ES-I3 (cell line): ENCODE data around the gene TRPM2.

Experiments used
- H3K36me3 ChIP-seq: 2 replicates; pipeline ENCODE4 v1.6.1; 2013; ENCODE audit warnings: mild to moderate bottlenecking, low read length, control low read depth, moderate library complexity; ENCODE audit not compliant: insufficient read depth
- H3K4me1 ChIP-seq: 2 replicates; pipeline ENCODE4 v1.6.1; 2013; ENCODE audit warnings: mild to moderate bottlenecking, control low read depth, low read length; ENCODE audit not compliant: insufficient read depth
- H3K9ac ChIP-seq: 2 replicates; pipeline ENCODE4 v1.6.1; 2013; ENCODE audit warnings: low read depth, mild to moderate bottlenecking, low read length, moderate library complexity
- H3K9me3 ChIP-seq: 2 replicates; pipeline ENCODE4 v1.6.1; 2013; ENCODE audit warnings: mild to moderate bottlenecking, low read length, moderate library complexity; ENCODE audit not compliant: control insufficient read depth, insufficient read depth

Gene TRPM2

GRCh38 chr21:44461464-44462001 is 108.1 kb downstream of the TRPM2 start:
- no peaks in the 10 kb centered on the region for H3K36me3 ChIP-seq
- no peaks in the 10 kb centered on the region for H3K4me1 ChIP-seq
- no peak overlapping the region for H3K9ac ChIP-seq
- no peaks in the 10 kb centered on the region for H3K9me3 ChIP-seq

GRCh38 chr21:44462086-44462833 is 108.8 kb downstream of the TRPM2 start:
- H3K9me3 ChIP-seq, result no peaks in the 10 kb centered on the region
- H3K36me3 ChIP-seq, result no peaks in the 10 kb centered on the region
- H3K9ac ChIP-seq, result no peak overlapping the region
- H3K4me1 ChIP-seq, result no peaks in the 10 kb centered on the region

- Histone ChIP-seq H3K36me3 (no peaks in the 10 kb centered on the region), H3K9ac (no peak overlapping the region), H3K9me3 (no peaks in the 10 kb centered on the region), H3K4me1 (no peaks in the 10 kb centered on the region)
Observed at GRCh38 chr21:44462834-44463200, 109.4 kb downstream of the TRPM2 start.

- H3K4me1 ChIP-seq, result no peaks in the 10 kb centered on the region
- H3K9me3 ChIP-seq, result no peaks in the 10 kb centered on the region
- no peak overlapping the region for H3K9ac ChIP-seq
- no peaks in the 10 kb centered on the region for H3K36me3 ChIP-seq
Observed at GRCh38 chr21:44463724-44464123, 110.3 kb downstream of the TRPM2 start.

- Histone ChIP-seq H3K4me1 (no peaks in the 10 kb centered on the region), H3K9me3 (no peaks in the 10 kb centered on the region), H3K36me3 (no peaks in the 10 kb centered on the region), H3K9ac (no peak overlapping the region)
Observed at GRCh38 chr21:44464351-44464750, 110.9 kb downstream of the TRPM2 start.

- no peaks in the 10 kb centered on the region for H3K4me1 ChIP-seq
- H3K9me3 ChIP-seq, result no peaks in the 10 kb centered on the region
- H3K36me3 ChIP-seq, result no peaks in the 10 kb centered on the region
- no peak overlapping the region for H3K9ac ChIP-seq
Observed at GRCh38 chr21:44466351-44466954, 113.0 kb downstream of the TRPM2 start.

- Histone ChIP-seq H3K9ac (no peak overlapping the region), H3K4me1 (no peaks in the 10 kb centered on the region), H3K9me3 (no peaks in the 10 kb centered on the region), H3K36me3 (no peaks in the 10 kb centered on the region)
Observed at GRCh38 chr21:44466996-44467858, 113.8 kb downstream of the TRPM2 start.

GRCh38 chr21:44467859-44468195 is 114.4 kb downstream of the TRPM2 start:
- H3K9ac ChIP-seq, result no peak overlapping the region
- H3K9me3 ChIP-seq, result no peaks in the 10 kb centered on the region
- no peaks in the 10 kb centered on the region for H3K4me1 ChIP-seq
- H3K36me3 ChIP-seq, result no peaks in the 10 kb centered on the region

GRCh38 chr21:44471341-44471740 is 117.9 kb downstream of the TRPM2 start:
- Histone ChIP-seq H3K36me3 (no peaks in the 10 kb centered on the region), H3K9me3 (no peaks in the 10 kb centered on the region), H3K9ac (no peak overlapping the region), H3K4me1 (no peaks in the 10 kb centered on the region)

GRCh38 chr21:44471996-44472395 is 118.6 kb downstream of the TRPM2 start:
- H3K9me3 ChIP-seq, result no peaks in the 10 kb centered on the region
- H3K9ac ChIP-seq, result no peak overlapping the region
- H3K36me3 ChIP-seq, result no peaks in the 10 kb centered on the region
- no peaks in the 10 kb centered on the region for H3K4me1 ChIP-seq

- Histone ChIP-seq H3K9me3 (no peaks in the 10 kb centered on the region), H3K4me1 (no peaks in the 10 kb centered on the region)
Observed at GRCh38 chr21:44473915-44474555, 120.6 kb downstream of the TRPM2 start.

GRCh38 chr21:44475266-44475845 is 121.9 kb downstream of the TRPM2 start:
- Histone ChIP-seq H3K4me1 (no peaks in the 10 kb centered on the region), H3K9me3 (no peaks in the 10 kb centered on the region), H3K9ac (no peak overlapping the region), H3K36me3 (no peaks in the 10 kb centered on the region)

More at GRCh38 chr21:44473915-44474555, 120.6 kb downstream of the TRPM2 start:
- Histone ChIP-seq H3K9ac (no peak overlapping the region), H3K36me3 (no peaks in the 10 kb centered on the region)

- H3K4me1 ChIP-seq, result no peaks in the 10 kb centered on the region
Observed at GRCh38 chr21:44477131-44477530, 123.7 kb downstream of the TRPM2 start.

GRCh38 chr21:44477712-44478111 is 124.3 kb downstream of the TRPM2 start:
- H3K36me3 ChIP-seq, result no peaks in the 10 kb centered on the region
- no peaks in the 10 kb centered on the region for H3K4me1 ChIP-seq
- no peaks in the 10 kb centered on the region for H3K9me3 ChIP-seq
- no peak overlapping the region for H3K9ac ChIP-seq

More at GRCh38 chr21:44477131-44477530, 123.7 kb downstream of the TRPM2 start:
- H3K9ac ChIP-seq, result no peak overlapping the region
- H3K36me3 ChIP-seq, result no peaks in the 10 kb centered on the region
- no peaks in the 10 kb centered on the region for H3K9me3 ChIP-seq
